ENCODE data around the gene TAS1R1. TPM values are rescaled to one million over a fixed set of nuclear protein-coding genes. Genes with fewer than 3 reads are reported as not detected.
A peak's percentile ranks its signal among the peaks of the same experiment; 100 is the strongest.

Gene TAS1R1
- total RNA-seq, 1 donor from 2014 or later = not detected

DNA sequence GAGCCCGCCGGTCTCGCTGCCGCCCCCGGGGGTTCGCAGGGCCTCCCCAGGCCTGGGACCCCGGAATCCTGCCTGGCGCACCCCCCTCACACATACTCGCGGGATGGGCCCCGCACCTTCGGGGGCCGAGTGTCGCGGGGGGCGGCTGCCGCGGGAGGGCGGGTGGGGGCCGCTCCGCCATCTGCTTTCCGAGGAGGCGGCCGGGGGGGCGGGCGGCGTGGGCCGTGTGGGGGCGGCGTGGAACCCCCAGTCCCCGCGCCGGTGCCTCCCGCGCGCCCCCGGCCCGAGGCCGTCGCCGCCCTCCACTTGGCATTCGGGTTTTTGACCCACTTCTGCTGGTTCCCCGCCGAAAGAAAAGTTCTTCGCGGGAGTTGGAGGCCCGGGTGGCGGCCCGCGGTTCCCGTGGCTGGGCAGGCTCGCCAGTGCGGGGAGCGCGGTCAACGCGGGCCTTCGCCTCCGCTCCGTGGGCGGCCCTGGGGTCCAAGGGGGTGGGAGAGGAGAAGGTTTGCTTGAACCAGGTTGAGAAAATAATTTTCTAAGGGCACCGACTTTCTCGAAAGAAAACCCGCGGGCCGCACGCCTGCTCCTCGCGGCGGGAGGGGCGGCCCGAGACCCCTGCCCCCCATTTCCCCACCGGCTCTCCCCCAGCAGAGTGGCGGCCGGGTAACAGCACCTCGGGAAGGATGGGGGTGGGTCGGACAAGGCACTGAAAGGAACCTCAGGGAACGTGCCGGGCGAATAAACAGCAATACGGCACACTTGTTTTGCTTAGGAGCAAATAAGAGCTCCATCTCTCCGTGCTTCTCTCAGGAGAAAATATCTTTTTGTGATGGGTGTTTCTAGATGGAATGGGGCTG is 60.0 kb downstream of the TAS1R1 start:
- no peaks in the 10 kb centered on the region for H3K36me3 ChIP-seq (ENCODE audit: control insufficient read depth, insufficient read depth, low read length)
- TF ChIP-seq, protein P1, sequence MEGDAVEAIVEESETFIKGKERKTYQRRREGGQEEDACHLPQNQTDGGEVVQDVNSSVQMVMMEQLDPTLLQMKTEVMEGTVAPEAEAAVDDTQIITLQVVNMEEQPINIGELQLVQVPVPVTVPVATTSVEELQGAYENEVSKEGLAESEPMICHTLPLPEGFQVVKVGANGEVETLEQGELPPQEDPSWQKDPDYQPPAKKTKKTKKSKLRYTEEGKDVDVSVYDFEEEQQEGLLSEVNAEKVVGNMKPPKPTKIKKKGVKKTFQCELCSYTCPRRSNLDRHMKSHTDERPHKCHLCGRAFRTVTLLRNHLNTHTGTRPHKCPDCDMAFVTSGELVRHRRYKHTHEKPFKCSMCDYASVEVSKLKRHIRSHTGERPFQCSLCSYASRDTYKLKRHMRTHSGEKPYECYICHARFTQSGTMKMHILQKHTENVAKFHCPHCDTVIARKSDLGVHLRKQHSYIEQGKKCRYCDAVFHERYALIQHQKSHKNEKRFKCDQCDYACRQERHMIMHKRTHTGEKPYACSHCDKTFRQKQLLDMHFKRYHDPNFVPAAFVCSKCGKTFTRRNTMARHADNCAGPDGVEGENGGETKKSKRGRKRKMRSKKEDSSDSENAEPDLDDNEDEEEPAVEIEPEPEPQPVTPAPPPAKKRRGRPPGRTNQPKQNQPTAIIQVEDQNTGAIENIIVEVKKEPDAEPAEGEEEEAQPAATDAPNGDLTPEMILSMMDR (IDR thresholded peaks at IDR 0.05; ENCODE audit: insufficient read depth, low read length, poor library complexity, severe bottlenecking) = no peak
- H3K4me3 ChIP-seq (ENCODE audit: low read depth, low read length) = peak overlapping the region; percentile 85
- no peaks in the 10 kb centered on the region for H3K27me3 ChIP-seq (ENCODE audit: control insufficient read depth, insufficient read depth, low read length)
- DNase-seq (ENCODE audit: low read depth) = no peak

DNA sequence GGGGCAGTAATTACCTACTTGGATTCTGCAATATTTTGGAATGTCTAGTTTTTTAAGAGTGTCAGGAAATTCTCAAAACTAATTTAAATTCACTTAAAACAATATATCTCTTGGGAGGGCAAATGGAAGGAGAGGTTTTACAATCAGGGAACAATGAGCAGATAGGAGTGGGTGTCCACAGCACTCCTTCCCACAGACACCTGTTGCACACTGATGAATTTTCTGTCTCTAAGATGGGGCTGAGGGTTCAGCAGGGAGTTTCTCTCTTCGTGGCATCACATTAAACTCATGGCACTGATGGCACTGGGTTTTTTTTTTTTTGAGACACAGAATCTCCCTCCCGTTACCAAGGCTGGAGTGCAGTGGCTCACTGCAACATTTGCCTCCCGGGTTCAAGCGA is 63.9 kb downstream of the TAS1R1 start:
- DNase-seq (ENCODE audit: low read depth) = no peak
- Histone ChIP-seq H3K27me3 (ENCODE audit: control insufficient read depth, insufficient read depth, low read length) (no peaks in the 10 kb centered on the region), H3K36me3 (ENCODE audit: control insufficient read depth, insufficient read depth, low read length) (no peaks in the 10 kb centered on the region), H3K4me3 (ENCODE audit: low read depth, low read length) (no peak overlapping the region)
- TF ChIP-seq, protein P1 (IDR thresholded peaks at IDR 0.05; ENCODE audit: insufficient read depth, low read length, poor library complexity, severe bottlenecking) = no peak

DNA sequence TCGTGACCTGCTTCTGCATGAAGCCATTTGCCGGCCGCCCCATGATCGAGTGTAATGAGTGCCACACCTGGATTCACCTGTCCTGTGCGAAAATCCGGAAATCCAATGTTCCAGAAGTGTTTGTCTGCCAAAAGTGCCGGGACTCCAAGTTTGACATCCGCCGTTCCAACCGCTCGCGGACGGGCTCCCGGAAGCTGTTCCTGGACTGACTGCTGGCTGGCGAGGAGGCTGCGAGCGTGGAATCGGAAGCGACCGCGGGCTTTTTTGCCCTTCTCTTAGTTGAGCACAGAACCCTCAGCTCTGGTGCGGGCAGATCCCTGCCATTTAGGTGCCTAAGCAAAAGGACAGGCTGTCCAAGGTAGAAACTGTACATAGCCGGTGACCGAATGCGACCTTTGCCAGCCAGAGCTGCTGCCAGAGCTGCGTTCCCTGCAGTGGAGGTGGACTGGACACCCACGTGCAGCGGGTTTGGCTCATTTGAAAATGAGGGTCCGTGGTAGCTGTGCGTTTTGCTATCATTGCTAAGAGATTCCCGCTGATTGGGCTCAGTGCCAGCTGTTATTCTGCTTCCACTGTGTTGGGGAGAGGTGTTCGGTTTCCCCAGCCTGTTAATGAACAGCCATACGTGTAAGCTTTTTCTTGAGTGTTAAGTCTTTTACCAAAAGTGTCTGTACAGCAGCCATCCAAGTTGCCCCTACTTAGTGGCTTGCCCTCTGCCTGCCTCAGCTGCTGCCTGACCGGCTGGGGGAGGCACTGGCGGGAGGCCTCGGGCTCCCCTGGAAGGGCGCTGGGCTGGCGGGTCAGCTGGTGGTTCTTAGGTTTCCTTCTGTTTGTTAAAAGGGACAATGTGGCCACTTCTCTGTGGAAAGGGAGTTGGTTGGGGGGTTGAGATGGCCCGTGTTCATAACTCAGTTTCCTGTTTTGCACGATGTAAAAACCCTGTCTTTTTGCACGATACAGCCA is 66.6 kb downstream of the TAS1R1 start:
- H3K27me3 ChIP-seq (ENCODE audit: control insufficient read depth, insufficient read depth, low read length) = no peaks in the 10 kb centered on the region
- TF ChIP-seq, protein P1 (IDR thresholded peaks at IDR 0.05; ENCODE audit: insufficient read depth, low read length, poor library complexity, severe bottlenecking) = no peak

DNA sequence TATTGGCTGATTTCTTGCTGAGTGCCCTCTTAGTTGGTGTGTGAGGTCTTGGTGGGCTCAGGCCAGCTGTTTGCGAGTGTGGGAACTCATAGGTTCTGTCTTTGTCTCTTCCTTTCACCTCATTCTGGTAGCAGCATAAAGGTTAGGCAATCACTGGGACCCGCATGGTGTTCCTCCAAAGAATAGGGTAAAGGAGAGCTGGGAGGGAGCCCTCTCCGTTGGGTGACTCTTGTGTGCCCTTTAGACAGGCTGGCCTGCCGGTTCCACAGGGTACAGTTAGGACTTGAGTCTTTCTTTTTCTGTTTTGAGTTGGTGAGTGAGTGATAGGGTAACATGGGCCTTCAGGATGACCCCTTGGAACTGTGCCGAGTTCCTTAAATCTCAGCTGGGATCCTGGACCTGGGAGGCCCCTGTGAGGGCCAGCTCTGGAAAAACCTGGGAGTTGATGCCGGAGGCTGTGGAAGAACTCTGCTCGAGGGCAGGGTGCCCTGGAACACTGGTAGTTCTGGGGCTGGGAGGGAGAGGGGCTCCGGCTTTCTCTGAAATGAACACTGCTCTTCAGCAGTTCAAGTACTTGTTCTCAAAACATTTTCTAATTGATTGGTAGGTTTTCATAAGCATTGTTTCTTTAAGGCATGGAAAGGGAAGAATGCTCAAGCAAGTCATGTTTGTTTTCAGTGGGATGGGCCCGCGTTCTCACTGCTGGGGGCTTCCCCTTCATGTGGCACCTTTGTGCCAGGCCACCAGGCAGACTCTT is 67.5 kb downstream of the TAS1R1 start:
- DNase-seq (ENCODE audit: low read depth) = no peak
- H3K36me3 ChIP-seq (ENCODE audit: control insufficient read depth, insufficient read depth, low read length) = no peaks in the 10 kb centered on the region
- TF ChIP-seq, protein P1 (IDR thresholded peaks at IDR 0.05; ENCODE audit: insufficient read depth, low read length, poor library complexity, severe bottlenecking) = no peak
- no peaks in the 10 kb centered on the region for H3K27me3 ChIP-seq (ENCODE audit: control insufficient read depth, insufficient read depth, low read length)
- H3K4me3 ChIP-seq (ENCODE audit: low read depth, low read length) = no peak overlapping the region

More for the DNA sequence above, 66.6 kb downstream of the TAS1R1 start:
- no peak for DNase-seq (ENCODE audit: low read depth)
- Histone ChIP-seq H3K36me3 (ENCODE audit: control insufficient read depth, insufficient read depth, low read length) (no peaks in the 10 kb centered on the region), H3K4me3 (ENCODE audit: low read depth, low read length) (no peak overlapping the region)

DNA sequence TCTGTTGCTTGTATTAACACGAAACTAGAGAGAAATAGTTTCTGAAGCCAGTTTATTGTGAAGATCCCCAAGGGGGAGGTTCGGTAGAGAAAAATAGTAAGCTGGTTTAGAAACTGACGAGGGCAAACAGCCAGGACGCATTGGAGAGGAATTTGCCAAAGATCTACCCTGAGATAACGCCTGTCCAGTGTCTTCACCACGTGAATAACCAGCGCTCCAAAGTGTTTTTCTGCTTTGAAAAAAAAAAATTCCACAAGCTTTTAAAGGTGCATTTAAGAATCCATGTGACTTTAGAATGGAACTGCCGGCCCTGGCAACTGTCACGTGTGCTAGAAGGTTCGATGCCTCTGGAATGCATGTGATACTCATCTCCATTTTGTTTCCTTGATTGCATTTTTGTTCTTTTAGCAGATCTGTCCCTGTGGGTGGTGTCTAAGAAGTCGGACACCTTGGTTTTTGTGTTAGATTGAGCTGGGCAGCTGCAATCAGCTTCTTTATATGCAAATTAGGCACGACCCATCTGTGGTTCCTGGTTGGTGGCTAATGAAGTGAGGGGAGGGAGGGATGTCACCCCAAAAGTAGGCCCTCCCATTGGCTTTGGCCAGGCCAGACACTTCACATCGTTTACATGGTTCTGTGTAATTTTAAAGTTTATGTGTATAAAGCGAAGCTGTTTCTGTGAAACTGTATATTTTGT is 68.3 kb downstream of the TAS1R1 start:
- Histone ChIP-seq H3K27me3 (ENCODE audit: control insufficient read depth, insufficient read depth, low read length) (no peaks in the 10 kb centered on the region), H3K4me3 (ENCODE audit: low read depth, low read length) (no peak overlapping the region), H3K36me3 (ENCODE audit: control insufficient read depth, insufficient read depth, low read length) (no peaks in the 10 kb centered on the region)
- no peak for DNase-seq (ENCODE audit: low read depth)
- TF ChIP-seq, protein P1 (IDR thresholded peaks at IDR 0.05; ENCODE audit: insufficient read depth, low read length, poor library complexity, severe bottlenecking) = no peak

Data from kidney epithelial cell (primary cell).